Chondrocyte (in vitro differentiated cells): ENCODE data around the gene RNH1. TPM values are rescaled to one million over a fixed set of nuclear protein-coding genes. Genes with fewer than 3 reads are reported as not detected.

Experiments
- DNase-seq: peaks from one replicate; pipeline ENCODE4 v3.0.0; 2021; ENCODE audit warnings: mixed read lengths, low spot score
- H3K27ac Mint-ChIP-seq: one replicate; pipeline ENCODE4 v1.8.0; 2021; ENCODE audit warnings: mild to moderate bottlenecking, moderate library complexity, mixed read lengths; ENCODE audit not compliant: unreplicated experiment
- H3K27me3 Mint-ChIP-seq: 2 replicates; pipeline ENCODE4 v1.8.0; 2021; ENCODE audit warnings: low read depth, mixed read lengths
- H3K36me3 Mint-ChIP-seq: 2 replicates; pipeline ENCODE4 v1.8.0; 2021; ENCODE audit warnings: low read depth, mixed read lengths
- H3K4me1 Mint-ChIP-seq: 2 replicates; pipeline ENCODE4 v1.8.0; 2021; ENCODE audit warnings: low read depth, mild to moderate bottlenecking, mixed read lengths
- H3K4me3 Mint-ChIP-seq: one replicate; pipeline ENCODE4 v1.8.0; 2021; ENCODE audit warnings: mild to moderate bottlenecking, moderate library complexity, mixed read lengths; ENCODE audit not compliant: unreplicated experiment
- H3K9me3 Mint-ChIP-seq: 2 replicates; pipeline ENCODE4 v1.8.0; 2021; ENCODE audit warnings: low read depth, mixed read lengths
- CTCF ChIP-seq: fragments of 200-600 bp; sonication (generic); IDR thresholded peaks from 2 replicates; pipeline ENCODE4 v1.5.0; 2021; ENCODE audit warnings: antibody characterized with exemption, mild to moderate bottlenecking, moderate library complexity
- total RNA-seq: library from RNA; stranded (reverse); gene quantifications from 3 replicates; pipeline ENCODE4 v1.2.1, GENCODE V29; 2021

The RNH1 gene
- total RNA-seq, 1 donor from 2014 or later: 166 TPM

GRCh38 chr11:447923-448731 is 58.9 kb downstream of the RNH1 start:
- Mint-ChIP-seq H3K4me3 (peak overlapping the region; percentile 85), H3K27me3 (no peaks in the 10 kb centered on the region), H3K27ac (peak overlapping the region; percentile 95), H3K9me3 (no peaks in the 10 kb centered on the region), H3K36me3 (peaks cover 1% of the 10 kb centered on the region), H3K4me1 (peaks cover 35% of the 10 kb centered on the region)
- peak; percentile 97 for DNase-seq
- peak; percentile 97 for TF ChIP-seq CTCF

GRCh38 chr11:446891-447290 is 60.2 kb downstream of the RNH1 start:
- H3K4me1 Mint-ChIP-seq: peaks cover 31% of the 10 kb centered on the region
- H3K4me3 Mint-ChIP-seq: no peak overlapping the region
- no peak for TF ChIP-seq CTCF
- H3K27ac Mint-ChIP-seq: no peak overlapping the region
- H3K27me3 Mint-ChIP-seq: no peaks in the 10 kb centered on the region
- H3K36me3 Mint-ChIP-seq: no peaks in the 10 kb centered on the region
- peak; percentile 78 for DNase-seq
- no peaks in the 10 kb centered on the region for H3K9me3 Mint-ChIP-seq

GRCh38 chr11:445765-446588 is 61.1 kb downstream of the RNH1 start:
- H3K4me3 Mint-ChIP-seq: no peak overlapping the region
- H3K27me3 Mint-ChIP-seq: no peaks in the 10 kb centered on the region
- no peaks in the 10 kb centered on the region for H3K36me3 Mint-ChIP-seq
- TF ChIP-seq CTCF: no peak
- peaks cover 22% of the 10 kb centered on the region for H3K4me1 Mint-ChIP-seq
- no peaks in the 10 kb centered on the region for H3K9me3 Mint-ChIP-seq
- DNase-seq: peak; percentile 72
- H3K27ac Mint-ChIP-seq: no peak overlapping the region

Other genes starting within 250 kb of the RNH1 start
- gene NLRP6, start 228.8 kb downstream of the RNH1 start, total RNA-seq: not detected in 3 replicates
- 35.6 to 49.5 TPM (median 49.4 TPM) in 3 replicates for gene PGGHG, start 218.1 kb downstream of the RNH1 start, total RNA-seq
- gene IFITM5, start 207.7 kb downstream of the RNH1 start, total RNA-seq: not detected in 3 replicates
- 100 to 109 TPM (median 107 TPM) in 3 replicates for gene IFITM2, start 199.4 kb downstream of the RNH1 start, total RNA-seq
- 1.0 to 3.3 TPM (median 1.6 TPM) in 3 replicates for gene IFITM1, start 193.2 kb downstream of the RNH1 start, total RNA-seq
- 377 to 394 TPM (median 392 TPM) in 3 replicates for gene IFITM3, start 186.4 kb downstream of the RNH1 start, total RNA-seq
- 37.0 to 39.1 TPM (median 37.2 TPM) in 3 replicates for gene B4GALNT4, start 137.7 kb downstream of the RNH1 start, total RNA-seq
- gene PKP3, start 113.0 kb downstream of the RNH1 start, total RNA-seq: 0.56 to 0.92 TPM (median 0.85 TPM) in 3 replicates
- 12.3 to 26.6 TPM (median 25.9 TPM) in 3 replicates for gene SIGIRR, start 92.2 kb downstream of the RNH1 start, total RNA-seq
- gene ANO9, start 65.2 kb downstream of the RNH1 start, total RNA-seq: not detected in 3 replicates
- gene PTDSS2, start 57.0 kb downstream of the RNH1 start, total RNA-seq: 30.0 to 32.5 TPM (median 32.0 TPM) in 3 replicates
- 65.1 to 77.7 TPM (median 68.0 TPM) in 3 replicates for gene HRAS, start 28.3 kb upstream of the RNH1 start, total RNA-seq
- 2.6 to 2.9 TPM (median 2.7 TPM) in 3 replicates for gene LRRC56, start 30.3 kb upstream of the RNH1 start, total RNA-seq
- 3.8 to 6.1 TPM (median 5.5 TPM) in 3 replicates for gene LMNTD2, start 53.5 kb upstream of the RNH1 start, total RNA-seq
- 20.0 to 31.3 TPM (median 28.7 TPM) in 3 replicates for gene RASSF7, start 53.7 kb upstream of the RNH1 start, total RNA-seq
- gene PHRF1, start 69.2 kb upstream of the RNH1 start, total RNA-seq: 24.6 to 34.1 TPM (median 25.9 TPM) in 3 replicates
- gene IRF7, start 108.7 kb upstream of the RNH1 start, total RNA-seq: 6.5 to 11.4 TPM (median 7.7 TPM) in 3 replicates
- gene CDHR5, start 117.7 kb upstream of the RNH1 start, total RNA-seq: not detected in 3 replicates
- gene SCT, start 119.9 kb upstream of the RNH1 start, total RNA-seq: 0.72 TPM in 1 of 3 replicates, not detected in the others
- gene DRD4, start 130.0 kb upstream of the RNH1 start, total RNA-seq: 0.55 to 1.7 TPM (median 1.00 TPM) in 3 replicates
- gene DEAF1, start 188.0 kb upstream of the RNH1 start, total RNA-seq: 67.6 to 70.4 TPM (median 67.9 TPM) in 3 replicates
- gene TMEM80, start 188.6 kb upstream of the RNH1 start, total RNA-seq: 16.9 to 31.3 TPM (median 20.3 TPM) in 3 replicates
- 17.2 to 51.6 TPM (median 45.7 TPM) in 3 replicates for gene EPS8L2, start 199.0 kb upstream of the RNH1 start, total RNA-seq
- 128 to 227 TPM (median 151 TPM) in 3 replicates for gene TALDO1, start 240.2 kb upstream of the RNH1 start, total RNA-seq